Measurements from ENCODE around the gene BAIAP3. TPM values are rescaled to one million over a fixed set of nuclear protein-coding genes. Genes with fewer than 3 reads are reported as not detected.

Gene BAIAP3
- total RNA-seq, 1 donor from 2014 or later: 3.0 TPM

- intact Hi-C loops (cut with DNase I): no loop called here
- ATAC-seq (no peak), DNase-seq (no peak)
- Histone ChIP-seq H3K36me3 (no peaks in the 10 kb centered on the region), H3K4me3 (no peak overlapping the region), H3K27me3 (peaks cover 21% of the 10 kb centered on the region), H3K27ac (no peak overlapping the region), H3K9me3 (no peaks in the 10 kb centered on the region), H3K4me1 (no peaks in the 10 kb centered on the region)
- no peak for TF ChIP-seq CTCF (IDR thresholded peaks at IDR 0.05)
Observed at GRCh38 chr16:1299868-1300203, 33.6 kb upstream of the BAIAP3 start.

GRCh38 chr16:1300664-1301476, 32.6 kb upstream of the BAIAP3 start:
- Histone ChIP-seq H3K27ac (no peak overlapping the region), H3K4me1 (no peaks in the 10 kb centered on the region), H3K4me3 (no peak overlapping the region), H3K27me3 (peaks cover 21% of the 10 kb centered on the region), H3K36me3 (no peaks in the 10 kb centered on the region), H3K9me3 (no peaks in the 10 kb centered on the region)
- intact Hi-C loops (cut with DNase I): no loop called here
- ATAC-seq (peak; percentile 90), DNase-seq (peak; percentile 90)
- TF ChIP-seq CTCF (IDR thresholded peaks at IDR 0.05): peak; percentile 88

DNA sequence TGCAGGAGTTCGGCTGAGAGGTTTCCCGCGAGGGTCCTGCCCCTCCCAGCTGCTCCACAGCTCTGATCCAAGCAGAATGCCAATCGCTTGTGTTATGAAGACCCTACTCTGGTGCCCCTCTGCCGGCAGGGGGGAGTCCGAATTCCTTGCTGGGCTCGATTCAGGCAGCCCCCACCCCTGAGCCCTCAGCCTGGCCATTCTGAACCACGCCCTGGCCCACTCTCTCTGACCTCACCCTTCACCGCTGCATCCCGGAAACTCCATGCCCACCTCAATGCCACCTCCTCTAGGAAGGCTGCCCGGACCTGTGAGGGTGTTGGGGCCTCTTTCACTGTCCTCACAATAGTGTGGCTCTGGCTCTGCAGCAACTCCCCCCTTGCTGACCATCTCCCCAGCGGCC, 31.9 kb upstream of the BAIAP3 start:
- DNase-seq: no peak
- no peak overlapping the region for H3K27ac ChIP-seq
- no peaks in the 10 kb centered on the region for H3K36me3 ChIP-seq
- peaks cover 21% of the 10 kb centered on the region for H3K27me3 ChIP-seq
- H3K4me3 ChIP-seq: no peak overlapping the region
- no peaks in the 10 kb centered on the region for H3K9me3 ChIP-seq
- no peak for ATAC-seq
- TF ChIP-seq CTCF (IDR thresholded peaks at IDR 0.05): no peak
- H3K4me1 ChIP-seq: no peaks in the 10 kb centered on the region
- intact Hi-C loops (cut with DNase I): no loop called here

GRCh38 chr16:1305823-1306222, 27.6 kb upstream of the BAIAP3 start:
- H3K27me3 ChIP-seq: no peaks in the 10 kb centered on the region
- no peaks in the 10 kb centered on the region for H3K9me3 ChIP-seq
- no peaks in the 10 kb centered on the region for H3K36me3 ChIP-seq
- DNase-seq (no peak), ATAC-seq (no peak)
- no peak overlapping the region for H3K4me3 ChIP-seq
- no peak overlapping the region for H3K27ac ChIP-seq
- no peak for TF ChIP-seq CTCF (IDR thresholded peaks at IDR 0.05)
- peaks cover 4% of the 10 kb centered on the region for H3K4me1 ChIP-seq
- intact Hi-C loops (cut with DNase I): no loop called here

GRCh38 chr16:1306334-1306733, 27.1 kb upstream of the BAIAP3 start:
- Histone ChIP-seq H3K9me3 (no peaks in the 10 kb centered on the region), H3K27ac (no peak overlapping the region), H3K4me3 (no peak overlapping the region), H3K4me1 (peaks cover 9% of the 10 kb centered on the region), H3K36me3 (no peaks in the 10 kb centered on the region), H3K27me3 (no peaks in the 10 kb centered on the region)
- ATAC-seq (no peak), DNase-seq (no peak)
- intact Hi-C loops (cut with DNase I): no loop called here
- no peak for TF ChIP-seq CTCF (IDR thresholded peaks at IDR 0.05)
